HUES6 (cell line): Measurements from ENCODE around the gene WDR76.
"Not testable (repeated sequence)": the region's sequence is repeated elsewhere in the genome, so short reads cannot be mapped to it uniquely, and the experiment has no call there.

Experiments used
- H3K27ac ChIP-seq: 2 replicates; pipeline ENCODE4 v1.7.0; 2013; ENCODE audit warnings: low read depth, mild to moderate bottlenecking, low read length, inconsistent platforms
- H3K27me3 ChIP-seq: 2 replicates; pipeline ENCODE4 v1.6.1; 2013; ENCODE audit warnings: low read length; ENCODE audit not compliant: control insufficient read depth, insufficient read depth
- H3K36me3 ChIP-seq: 2 replicates; pipeline ENCODE4 v1.6.1; 2013; ENCODE audit warnings: low read length; ENCODE audit not compliant: control insufficient read depth, insufficient read depth
- H3K4me1 ChIP-seq: 2 replicates; pipeline ENCODE4 v1.6.1; 2013; ENCODE audit warnings: low read length; ENCODE audit not compliant: control insufficient read depth, insufficient read depth
- H3K4me3 ChIP-seq: 2 replicates; pipeline ENCODE4 v1.5.1; 2013; ENCODE audit warnings: low read depth, low read length
- H3K9ac ChIP-seq: one replicate; pipeline ENCODE4 v1.6.1; 2013; ENCODE audit warnings: mild to moderate bottlenecking, low read length
- H3K9me3 ChIP-seq: 2 replicates; pipeline ENCODE4 v1.6.1; 2013; ENCODE audit warnings: low read depth, low read length; ENCODE audit not compliant: control insufficient read depth, insufficient read depth

WDR76 gene

DNA sequence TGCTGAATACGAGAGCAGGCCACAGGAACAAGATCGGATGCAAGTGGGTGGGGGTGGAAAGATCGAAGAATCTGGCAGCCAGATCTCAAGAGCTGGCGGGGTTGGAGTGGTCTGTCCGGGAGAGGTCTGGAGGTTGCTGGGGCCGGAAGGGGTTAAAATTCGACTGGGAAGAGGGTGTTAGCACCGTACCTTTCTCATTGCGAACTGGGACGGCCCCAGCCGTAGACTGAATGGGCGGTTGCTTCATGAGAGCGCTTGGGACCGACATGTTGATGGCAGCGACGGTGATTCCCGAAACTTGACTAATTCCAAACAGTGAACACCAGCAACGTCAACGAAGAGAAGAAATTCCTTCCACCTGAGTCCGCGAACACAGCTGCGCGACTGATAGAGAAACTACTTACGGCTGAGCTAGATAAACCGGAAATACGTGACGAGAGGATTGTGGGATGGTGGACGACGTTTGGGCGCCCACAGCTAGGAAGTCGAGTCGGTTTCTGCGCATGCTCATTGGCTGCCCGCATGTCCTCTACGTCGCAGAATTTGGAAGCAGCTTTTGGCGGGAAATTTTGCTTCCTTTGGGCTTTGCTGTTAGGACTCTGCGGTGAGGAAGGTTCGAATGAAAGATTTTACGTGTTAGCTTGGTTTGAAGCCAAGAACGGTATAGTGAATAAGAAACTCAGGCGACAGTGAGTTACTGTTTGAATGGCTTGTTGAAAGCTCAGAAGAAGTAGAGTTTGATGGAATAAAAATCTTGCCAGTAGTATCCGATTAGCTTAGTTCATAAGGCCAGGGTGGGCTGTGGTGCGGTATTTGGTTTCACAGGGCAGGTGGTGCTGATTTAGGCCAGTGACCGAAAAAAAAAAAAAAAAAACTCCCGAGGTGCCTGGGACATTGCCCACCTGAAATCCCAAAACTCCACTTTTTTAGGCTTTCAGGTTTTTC, 2.2 kb upstream of the WDR76 start, which contains the start of gene MFAP1:
TSS of gene MFAP1 (minus strand) at position 389 of the 945 bp plus-strand sequence. CDS start at position 268, 121 bp downstream.
- Histone ChIP-seq H3K9me3 (peaks cover 3% of the 10 kb centered on the region; the same call in 1 of the 2 replicates), H3K4me1 (0 out of 2 replicates have a peak, but pooled peaks cover 7% of the 10 kb centered on the region), H3K27ac (peak within 1 kb of the TSS; percentile 10; the same call in 1 of the 2 replicates), H3K9ac (peak within 1 kb of the TSS; percentile 85), H3K36me3 (peaks cover 9% of the 10 kb centered on the region; the same call in 1 of the 2 replicates), H3K4me3 (peak within 1 kb of the TSS; percentile 84), H3K27me3 (no peaks in the 10 kb centered on the region)

DNA sequence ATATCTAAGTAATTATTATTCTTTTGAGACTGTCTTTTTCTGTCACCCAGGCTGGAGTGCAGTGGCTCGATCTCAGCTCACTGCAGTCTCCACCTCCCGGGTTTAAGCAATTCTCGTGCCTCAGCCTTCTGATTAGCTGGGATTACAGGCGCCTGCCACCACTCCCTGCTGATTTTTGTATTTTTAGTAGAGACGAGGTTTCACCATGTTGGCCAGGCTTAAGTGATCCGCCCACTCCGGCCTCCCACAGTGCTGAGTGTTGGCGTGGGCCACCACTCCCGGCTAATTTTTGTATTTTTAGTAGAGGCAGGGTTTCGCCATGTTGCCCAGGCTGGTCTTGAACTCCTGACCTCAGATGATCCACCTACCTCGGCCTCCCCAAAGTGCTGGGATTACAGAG, 1.5 kb upstream of the WDR76 start:
- H3K9me3 ChIP-seq, H3K9ac ChIP-seq, H3K27me3 ChIP-seq, H3K4me1 ChIP-seq, H3K27ac ChIP-seq, H3K4me3 ChIP-seq: not testable (repeated sequence)
- peaks cover 11% of the 10 kb centered on the region for H3K36me3 ChIP-seq

DNA sequence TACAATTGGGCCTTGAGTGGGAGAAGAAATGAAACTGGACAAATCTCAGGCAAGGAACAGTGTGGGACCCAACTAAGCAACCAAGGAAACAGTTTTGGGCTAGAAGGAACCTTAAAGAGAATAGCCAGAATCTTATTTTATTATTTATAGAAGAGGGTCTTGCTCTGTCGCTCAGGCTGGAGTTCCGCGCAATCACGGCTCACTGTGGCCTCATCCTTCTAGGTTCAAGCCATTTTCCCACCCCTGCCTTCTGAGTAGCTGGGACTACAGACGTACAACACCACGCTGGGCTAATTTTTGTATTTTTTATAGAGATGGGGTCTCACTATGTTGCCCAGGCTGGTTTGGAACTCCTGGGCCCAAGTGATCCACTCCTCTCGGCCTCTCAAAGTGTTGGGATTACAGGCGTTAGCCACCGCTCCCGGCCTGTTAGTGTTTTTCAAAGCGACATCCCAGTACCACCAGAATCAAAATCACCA, 734 bp upstream of the WDR76 start:
- no peak overlapping the region for H3K9ac ChIP-seq
- no peak overlapping the region for H3K27ac ChIP-seq
- H3K4me3 ChIP-seq = peak overlapping the region; percentile 92; the same call in 1 of the 2 replicates
- H3K36me3 ChIP-seq = peaks cover 11% of the 10 kb centered on the region
- H3K4me1 ChIP-seq = 0 out of 2 replicates have a peak, but pooled peaks cover 7% of the 10 kb centered on the region
- no peaks in the 10 kb centered on the region for H3K27me3 ChIP-seq
- peaks cover 3% of the 10 kb centered on the region; the same call in 1 of the 2 replicates for H3K9me3 ChIP-seq

DNA sequence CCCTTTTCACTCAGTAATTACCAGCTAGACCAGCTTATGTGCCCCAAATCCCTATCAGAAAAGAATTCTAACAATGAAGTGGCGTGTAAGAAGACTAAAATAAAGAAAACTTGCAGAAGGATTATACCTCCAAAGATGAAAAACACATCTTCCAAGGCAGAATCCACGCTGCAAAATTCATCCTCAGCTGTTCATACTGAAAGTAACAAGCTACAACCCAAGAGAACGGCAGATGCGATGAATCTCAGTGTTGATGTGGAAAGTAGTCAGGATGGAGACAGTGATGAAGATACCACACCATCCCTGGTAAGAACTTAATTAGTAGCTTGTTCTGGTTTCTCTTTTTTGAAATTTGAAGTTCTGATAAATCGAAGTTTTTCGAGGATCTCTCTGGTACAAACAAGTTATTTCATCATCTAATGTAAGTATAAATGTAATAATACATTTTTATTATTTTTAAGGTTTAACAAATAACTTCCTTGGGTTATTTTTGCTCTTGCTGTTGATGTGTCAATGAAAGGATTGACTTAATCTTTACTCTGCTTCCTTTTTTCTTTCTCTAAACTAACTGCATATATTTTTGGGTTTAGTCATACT, 1.4 kb downstream of the WDR76 start:
- peaks cover 11% of the 10 kb centered on the region for H3K36me3 ChIP-seq
- H3K9ac ChIP-seq = no peak overlapping the region
- no peak overlapping the region for H3K27ac ChIP-seq
- H3K4me3 ChIP-seq = peak overlapping the region; percentile 92; the same call in 1 of the 2 replicates
- H3K27me3 ChIP-seq = no peaks in the 10 kb centered on the region
- 0 out of 2 replicates have a peak, but pooled peaks cover 7% of the 10 kb centered on the region for H3K4me1 ChIP-seq
- H3K9me3 ChIP-seq = peaks cover 3% of the 10 kb centered on the region; the same call in 1 of the 2 replicates

DNA sequence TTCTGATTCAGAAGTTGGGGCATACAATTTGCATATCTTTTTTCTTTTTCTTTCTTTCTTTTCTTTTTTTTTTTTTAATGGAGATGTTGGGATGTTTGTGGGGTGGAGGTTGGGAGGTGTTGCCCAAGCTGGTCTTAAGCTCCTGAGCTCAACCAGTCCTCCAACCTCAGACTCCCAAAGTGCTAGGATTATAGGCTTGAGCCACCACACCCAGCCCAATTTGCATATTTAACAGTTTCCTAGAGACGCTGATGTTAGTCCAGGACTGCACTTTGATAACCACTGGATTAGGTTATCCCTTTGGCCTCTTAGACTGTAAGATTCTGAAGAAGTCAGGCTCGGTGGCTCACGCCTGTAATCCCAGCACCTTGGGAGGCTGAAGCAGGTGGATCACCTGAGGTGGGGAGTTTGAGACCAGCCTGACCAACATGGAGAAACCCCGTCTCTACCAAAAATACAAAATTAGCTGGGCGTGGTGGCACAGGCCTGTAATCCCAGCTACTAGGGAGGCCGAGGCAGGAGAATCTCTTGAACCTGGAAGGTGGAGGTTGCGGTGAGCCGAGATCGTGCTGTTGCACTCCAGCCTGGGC, 3.2 kb downstream of the WDR76 start:
- H3K36me3 ChIP-seq = peaks cover 16% of the 10 kb centered on the region
- not testable (repeated sequence) for H3K27me3 ChIP-seq, H3K27ac ChIP-seq, H3K9me3 ChIP-seq, H3K4me3 ChIP-seq, H3K4me1 ChIP-seq, H3K9ac ChIP-seq

DNA sequence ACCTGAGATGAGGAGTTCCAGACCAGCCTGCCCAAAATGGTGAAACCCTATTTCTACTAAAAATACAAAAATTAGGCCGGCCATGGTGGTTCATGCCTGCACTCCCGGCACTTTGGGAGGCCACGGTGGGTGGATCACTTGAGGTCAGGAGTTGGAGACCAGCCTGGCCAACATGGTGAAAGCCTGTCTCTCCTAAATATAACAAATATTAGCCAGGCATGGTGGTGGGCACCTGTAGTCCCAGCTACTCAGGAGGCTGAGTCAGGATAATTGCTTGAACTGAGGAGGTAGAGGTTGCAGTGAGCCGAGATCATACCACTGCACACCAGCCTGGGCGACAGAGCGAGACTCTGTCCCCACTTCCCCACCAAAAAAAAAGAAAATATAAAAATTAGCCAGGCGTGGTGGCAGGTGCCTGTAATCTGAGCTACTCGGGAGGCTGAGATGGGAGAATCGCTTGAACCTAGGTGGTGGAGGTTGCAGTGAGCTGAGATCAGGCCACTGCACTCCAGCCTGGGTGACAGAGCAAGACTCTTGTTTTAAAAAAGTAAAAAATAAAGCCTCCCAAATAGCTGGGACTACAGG, 4.0 kb downstream of the WDR76 start:
- H3K27me3 ChIP-seq, H3K9me3 ChIP-seq, H3K4me1 ChIP-seq, H3K27ac ChIP-seq, H3K9ac ChIP-seq, H3K4me3 ChIP-seq: not testable (repeated sequence)
- H3K36me3 ChIP-seq = peaks cover 21% of the 10 kb centered on the region

DNA sequence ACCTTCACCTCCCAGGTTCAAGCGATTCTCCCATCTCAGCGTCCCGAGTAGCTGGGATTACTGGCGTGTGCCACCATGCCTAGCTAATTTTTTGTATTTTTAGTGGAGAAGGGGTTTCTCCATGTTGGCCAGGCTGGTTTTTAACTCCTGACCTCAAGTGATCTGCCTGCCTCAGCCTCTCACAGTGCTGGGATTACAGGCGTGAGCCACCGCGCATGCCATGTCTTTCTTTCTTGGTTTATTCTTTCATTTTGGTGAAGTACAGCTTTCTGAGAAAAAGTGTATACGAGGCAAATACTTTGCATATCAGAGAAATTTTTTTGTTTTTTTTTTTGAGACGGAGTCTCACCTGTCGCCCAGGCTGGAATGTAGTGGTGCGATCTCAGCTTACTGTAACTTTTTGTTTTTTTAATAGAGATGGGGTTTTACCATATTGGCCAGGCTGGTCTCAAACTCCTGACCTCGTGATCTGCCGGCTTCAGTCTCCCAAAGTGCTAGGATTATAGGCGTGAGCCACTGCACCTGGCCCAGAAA, 4.8 kb downstream of the WDR76 start:
- H3K36me3 ChIP-seq = peaks cover 29% of the 10 kb centered on the region
- not testable (repeated sequence) for H3K27me3 ChIP-seq, H3K4me1 ChIP-seq, H3K9ac ChIP-seq, H3K4me3 ChIP-seq, H3K9me3 ChIP-seq, H3K27ac ChIP-seq

DNA sequence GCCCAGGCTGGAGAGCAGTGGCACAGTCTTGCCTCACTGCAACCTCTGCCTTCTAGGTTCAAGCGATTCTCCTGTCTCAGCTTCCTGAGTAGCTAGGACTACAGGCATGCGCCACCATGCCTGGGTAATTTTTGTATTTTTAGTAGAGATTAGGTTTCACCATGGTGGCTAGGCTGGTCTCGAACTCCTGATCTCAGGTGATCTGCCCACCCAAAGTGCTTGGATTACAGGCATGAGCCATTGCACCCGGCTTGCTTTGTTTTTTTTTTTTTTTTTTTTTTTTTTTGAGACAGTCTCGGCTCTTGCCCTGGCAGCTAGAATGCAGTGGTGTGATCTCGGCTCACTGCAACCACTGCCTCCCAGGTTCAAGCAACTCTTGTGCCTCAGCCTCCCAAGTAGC, 5.7 kb downstream of the WDR76 start:
- H3K27me3 ChIP-seq, H3K9ac ChIP-seq, H3K27ac ChIP-seq, H3K4me1 ChIP-seq, H3K9me3 ChIP-seq, H3K4me3 ChIP-seq: not testable (repeated sequence)
- H3K36me3 ChIP-seq = peaks cover 36% of the 10 kb centered on the region

DNA sequence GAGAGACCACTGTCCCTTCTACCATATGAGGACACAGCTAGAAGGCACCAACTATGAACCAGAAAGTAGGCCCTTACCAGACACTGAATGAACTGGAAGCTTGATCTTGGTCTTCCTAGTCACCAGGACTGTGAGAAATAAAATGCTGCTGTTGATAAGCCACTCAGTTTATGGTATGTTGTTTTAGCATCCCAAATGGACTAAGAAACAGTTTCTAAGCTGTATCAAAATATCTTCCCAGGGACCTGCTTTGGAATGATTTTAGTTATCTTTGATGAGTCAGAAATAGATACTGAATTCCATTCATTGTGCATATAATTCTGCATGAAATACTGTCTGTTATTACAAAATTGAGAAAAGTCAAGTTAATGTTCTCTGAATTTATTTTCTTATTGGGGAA, 18.6 kb downstream of the WDR76 start:
- Histone ChIP-seq H3K9me3 (no peaks in the 10 kb centered on the region), H3K27ac (no peak overlapping the region), H3K36me3 (peaks cover 41% of the 10 kb centered on the region), H3K27me3 (no peaks in the 10 kb centered on the region), H3K4me1 (no peaks in the 10 kb centered on the region), H3K4me3 (no peak overlapping the region), H3K9ac (no peak overlapping the region)

DNA sequence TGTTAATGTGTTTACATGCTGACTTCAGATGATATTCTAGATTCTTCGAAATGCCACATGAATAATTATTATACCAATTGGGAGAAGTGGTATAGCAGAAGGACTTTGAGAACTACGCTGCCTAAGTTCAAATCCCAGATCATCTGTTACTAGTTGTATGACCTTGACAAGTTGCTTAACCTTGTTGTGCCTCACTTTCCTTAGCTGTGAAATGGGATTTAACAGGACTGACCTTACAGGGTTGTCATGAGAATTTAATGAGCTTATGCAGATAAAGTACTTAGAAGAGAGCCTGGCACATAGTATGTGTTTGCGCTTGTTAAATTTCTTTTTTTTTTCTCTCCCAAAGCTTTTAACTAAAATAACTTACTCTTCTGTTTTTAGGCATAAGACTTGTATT, 24.4 kb downstream of the WDR76 start:
- H3K9me3 ChIP-seq = no peaks in the 10 kb centered on the region
- H3K27me3 ChIP-seq = no peaks in the 10 kb centered on the region
- no peak overlapping the region for H3K27ac ChIP-seq
- peaks cover 31% of the 10 kb centered on the region for H3K36me3 ChIP-seq
- no peaks in the 10 kb centered on the region for H3K4me1 ChIP-seq
- no peak overlapping the region for H3K9ac ChIP-seq
- no peak overlapping the region for H3K4me3 ChIP-seq
